Liver (tissue), 9 donors: ENCODE data around the gene SGTB. TPM values are rescaled to one million over a fixed set of nuclear protein-coding genes. Genes with fewer than 3 reads are reported as not detected.

Source experiments
- DNase-seq: peaks from one replicate; pipeline ENCODE4 v3.0.0-alpha.2; 2017; ENCODE audit warnings: low spot score
- H3K27ac ChIP-seq, 2 donors: one replicate each; pipeline ENCODE4 v1.7.0; 2013; ENCODE audit warnings: inconsistent platforms in 2 of 2, low read length in 2 of 2, control low read depth in 1 of 2, low read depth in 1 of 2, mild to moderate bottlenecking in 1 of 2
- H3K27me3 ChIP-seq, 4 donors: one replicate each; pipeline versions ENCODE4 v1.6.1 to v1.7.0; 2013; ENCODE audit warnings: low read length in 3 of 4, inconsistent platforms in 1 of 4, mild to moderate bottlenecking in 1 of 4, moderate library complexity in 1 of 4; ENCODE audit not compliant: control insufficient read depth in 4 of 4, insufficient read depth in 4 of 4
- H3K36me3 ChIP-seq, 4 donors: one replicate each; pipeline versions ENCODE4 v1.6.1 to v1.7.0; 2013; ENCODE audit warnings: low read length in 3 of 4, mild to moderate bottlenecking in 3 of 4, low read depth in 1 of 4, moderate library complexity in 1 of 4; ENCODE audit not compliant: control insufficient read depth in 4 of 4, insufficient read depth in 3 of 4
- H3K4me1 ChIP-seq, 4 donors: one replicate each; pipeline versions ENCODE4 v1.6.1 to v1.7.0; 2013; ENCODE audit warnings: low read length in 3 of 4, mild to moderate bottlenecking in 3 of 4, moderate library complexity in 1 of 4; ENCODE audit not compliant: control insufficient read depth in 4 of 4, insufficient read depth in 4 of 4
- H3K4me3 ChIP-seq, 3 donors: one replicate each; pipeline versions ENCODE4 v1.6.1 to v1.7.0; 2013; ENCODE audit warnings: low read length in 3 of 3, control low read depth in 1 of 3, low read depth in 1 of 3, mild to moderate bottlenecking in 1 of 3
- H3K9ac ChIP-seq, 2 donors: one replicate each; pipeline ENCODE4 v1.7.0; 2013; ENCODE audit warnings: low read length in 2 of 2, mild to moderate bottlenecking in 2 of 2, moderate library complexity in 2 of 2, control low read depth in 1 of 2, low read depth in 1 of 2
- H3K9me3 ChIP-seq, 4 donors: one replicate each; pipeline versions ENCODE4 v1.6.1 to v1.7.0; 2013; ENCODE audit warnings: low read length in 3 of 4; ENCODE audit not compliant: control insufficient read depth in 4 of 4
- EGR1 ChIP-seq, 2 donors: IDR thresholded peaks; 2 replicates each; pipeline ENCODE4 v1.6.1; 2016 to 2018; ENCODE audit warnings: antibody characterized with exemption in 2 of 2, low read depth in 2 of 2
- FOXA1 ChIP-seq: IDR thresholded peaks from 2 replicates; pipeline ENCODE4 v1.6.1; 2016; ENCODE audit warnings: antibody characterized with exemption
- FOXA2 ChIP-seq: IDR thresholded peaks from 2 replicates; pipeline ENCODE4 v1.6.1; 2016; ENCODE audit warnings: antibody characterized with exemption
- GABPA ChIP-seq, 2 donors: IDR thresholded peaks in 1 of 2; conservative IDR thresholded peaks in 1 of 2; 2 replicates each; pipeline ENCODE4 v1.6.1; 2016; ENCODE audit warnings: antibody characterized with exemption in 2 of 2, mild to moderate bottlenecking in 1 of 2, moderate library complexity in 1 of 2
- HNF4A ChIP-seq, 2 donors: conservative IDR thresholded peaks; 2 replicates each; pipeline ENCODE4 v1.6.1; 2016; ENCODE audit warnings: antibody characterized with exemption in 2 of 2, mild to moderate bottlenecking in 2 of 2
- HNF4G ChIP-seq: IDR thresholded peaks from 2 replicates; pipeline ENCODE4 v1.6.1; 2016; ENCODE audit warnings: antibody characterized with exemption
- JUND ChIP-seq, 2 donors: IDR thresholded peaks; 2 replicates each; pipeline ENCODE4 v1.6.1; 2016; ENCODE audit warnings: antibody characterized with exemption in 2 of 2
- NR2F2 ChIP-seq: IDR thresholded peaks from 2 replicates; pipeline ENCODE4 v1.6.1; 2016; ENCODE audit warnings: antibody characterized with exemption
- RXRA ChIP-seq, 2 donors: IDR thresholded peaks; 2 replicates each; pipeline ENCODE4 v1.6.1; 2017 to 2018; ENCODE audit warnings: antibody characterized with exemption in 2 of 2, mild to moderate bottlenecking in 1 of 2
- SP1 ChIP-seq: IDR thresholded peaks from 2 replicates; pipeline ENCODE4 v1.6.1; 2018; ENCODE audit warnings: antibody characterized with exemption, mild to moderate bottlenecking
- TAF1 ChIP-seq: conservative IDR thresholded peaks from 2 replicates; pipeline ENCODE4 v1.6.1; 2016; ENCODE audit warnings: antibody characterized with exemption, mild to moderate bottlenecking
- YY1 ChIP-seq: IDR thresholded peaks from 2 replicates; pipeline ENCODE4 v1.6.1; 2016; ENCODE audit warnings: antibody characterized with exemption, mild to moderate bottlenecking
- WGBS: extraction: QIAGEN DNeasy Blood & Tissue Kit; methylation state at CpG from one replicate; pipeline ENCODE4 v1.1.7; 2013; 5-methylcytosine and 5-hydroxymethylcytosine counted together
- polyA plus RNA-seq, 2 donors: library from polyadenylated mRNA; stranded (reverse) in 1 of 2; unstranded in 1 of 2; fragments of 200-250 nt in 1 of 2; fragments of >200 nt in 1 of 2; fragmentation: Nextera tagmentation in 1 of 2; extraction: Ambion mirVana in 1 of 2; gene quantifications; one replicate each; pipeline versions ENCODE4 v1.2.1 to v1.2.3, GENCODE V29; 2013 to 2015
- total RNA-seq, 2 donors: library from RNA; depleted of rRNA; stranded (reverse); fragments of >200 nt; gene quantifications; one replicate each; pipeline ENCODE4 v1.2.3, GENCODE V29; 2014
- TF ChIP-seq, protein P1 (sequence below): IDR thresholded peaks from 2 replicates; pipeline ENCODE4 v1.6.1; 2016; ENCODE audit warnings: antibody characterized with exemption
- TF ChIP-seq, protein P2 (sequence below): IDR thresholded peaks from 2 replicates; pipeline ENCODE4 v1.6.1; 2016; ENCODE audit warnings: antibody characterized with exemption
- TF ChIP-seq, protein P3 (sequence below): IDR thresholded peaks from 2 replicates; pipeline ENCODE4 v1.6.1; 2016; ENCODE audit warnings: antibody characterized with exemption
- TF ChIP-seq, protein P4 (sequence below): IDR thresholded peaks from 2 replicates; pipeline ENCODE4 v1.6.1; 2016; ENCODE audit warnings: antibody characterized with exemption, mild to moderate bottlenecking
- donor health status: healthy.
- donor health status: healthy.
- donor health status: healthy.
- donor health status: healthy.
- donor health status: healthy.

The SGTB gene
- total and polyA plus RNA-seq, 4 donors: 0.79 to 3.2 (median 1.9) TPM

DNA sequence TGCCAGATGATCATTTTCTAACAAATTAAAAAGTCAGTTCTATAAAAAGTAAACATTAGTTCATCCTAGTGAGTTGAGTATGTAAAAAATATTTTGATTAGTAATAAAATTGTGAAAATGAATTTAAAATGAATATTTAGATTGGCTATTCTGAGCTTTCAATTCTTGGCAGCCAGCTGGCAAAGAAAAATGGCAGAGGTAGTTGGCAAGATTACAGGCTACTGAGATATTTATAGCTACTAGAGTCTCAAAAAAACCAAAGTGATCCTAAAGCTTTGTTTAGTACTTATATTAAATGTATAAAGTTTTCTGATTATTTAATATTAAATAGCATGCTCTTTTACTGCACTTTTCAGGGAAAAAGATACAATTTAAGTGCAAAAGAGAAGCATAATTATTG, 25.0 kb downstream of the SGTB start:
- TF ChIP-seq, protein P1, sequence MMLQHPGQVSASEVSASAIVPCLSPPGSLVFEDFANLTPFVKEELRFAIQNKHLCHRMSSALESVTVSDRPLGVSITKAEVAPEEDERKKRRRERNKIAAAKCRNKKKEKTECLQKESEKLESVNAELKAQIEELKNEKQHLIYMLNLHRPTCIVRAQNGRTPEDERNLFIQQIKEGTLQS: no peak
- TF ChIP-seq YY1: no peak
- TF ChIP-seq, protein P2, sequence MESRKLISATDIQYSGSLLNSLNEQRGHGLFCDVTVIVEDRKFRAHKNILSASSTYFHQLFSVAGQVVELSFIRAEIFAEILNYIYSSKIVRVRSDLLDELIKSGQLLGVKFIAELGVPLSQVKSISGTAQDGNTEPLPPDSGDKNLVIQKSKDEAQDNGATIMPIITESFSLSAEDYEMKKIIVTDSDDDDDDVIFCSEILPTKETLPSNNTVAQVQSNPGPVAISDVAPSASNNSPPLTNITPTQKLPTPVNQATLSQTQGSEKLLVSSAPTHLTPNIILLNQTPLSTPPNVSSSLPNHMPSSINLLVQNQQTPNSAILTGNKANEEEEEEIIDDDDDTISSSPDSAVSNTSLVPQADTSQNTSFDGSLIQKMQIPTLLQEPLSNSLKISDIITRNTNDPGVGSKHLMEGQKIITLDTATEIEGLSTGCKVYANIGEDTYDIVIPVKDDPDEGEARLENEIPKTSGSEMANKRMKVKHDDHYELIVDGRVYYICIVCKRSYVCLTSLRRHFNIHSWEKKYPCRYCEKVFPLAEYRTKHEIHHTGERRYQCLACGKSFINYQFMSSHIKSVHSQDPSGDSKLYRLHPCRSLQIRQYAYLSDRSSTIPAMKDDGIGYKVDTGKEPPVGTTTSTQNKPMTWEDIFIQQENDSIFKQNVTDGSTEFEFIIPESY: no peak
- no peak for TF ChIP-seq HNF4A (conservative IDR thresholded peaks at IDR 0.05)
- TF ChIP-seq NR2F2: no peak
- TF ChIP-seq TAF1: no peak
- TF ChIP-seq FOXA2: no peak
- TF ChIP-seq, protein P3, sequence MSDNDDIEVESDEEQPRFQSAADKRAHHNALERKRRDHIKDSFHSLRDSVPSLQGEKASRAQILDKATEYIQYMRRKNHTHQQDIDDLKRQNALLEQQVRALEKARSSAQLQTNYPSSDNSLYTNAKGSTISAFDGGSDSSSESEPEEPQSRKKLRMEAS: no peak
- TF ChIP-seq HNF4G: no peak
- no peak for TF ChIP-seq EGR1 (IDR thresholded peaks at IDR 0.05; ENCODE audit: low read depth in 2 of 2)
- TF ChIP-seq JUND (IDR thresholded peaks at IDR 0.05): no peak
- no peak for TF ChIP-seq RXRA (IDR thresholded peaks at IDR 0.05)
- no peak for TF ChIP-seq FOXA1
- TF ChIP-seq, protein P4, sequence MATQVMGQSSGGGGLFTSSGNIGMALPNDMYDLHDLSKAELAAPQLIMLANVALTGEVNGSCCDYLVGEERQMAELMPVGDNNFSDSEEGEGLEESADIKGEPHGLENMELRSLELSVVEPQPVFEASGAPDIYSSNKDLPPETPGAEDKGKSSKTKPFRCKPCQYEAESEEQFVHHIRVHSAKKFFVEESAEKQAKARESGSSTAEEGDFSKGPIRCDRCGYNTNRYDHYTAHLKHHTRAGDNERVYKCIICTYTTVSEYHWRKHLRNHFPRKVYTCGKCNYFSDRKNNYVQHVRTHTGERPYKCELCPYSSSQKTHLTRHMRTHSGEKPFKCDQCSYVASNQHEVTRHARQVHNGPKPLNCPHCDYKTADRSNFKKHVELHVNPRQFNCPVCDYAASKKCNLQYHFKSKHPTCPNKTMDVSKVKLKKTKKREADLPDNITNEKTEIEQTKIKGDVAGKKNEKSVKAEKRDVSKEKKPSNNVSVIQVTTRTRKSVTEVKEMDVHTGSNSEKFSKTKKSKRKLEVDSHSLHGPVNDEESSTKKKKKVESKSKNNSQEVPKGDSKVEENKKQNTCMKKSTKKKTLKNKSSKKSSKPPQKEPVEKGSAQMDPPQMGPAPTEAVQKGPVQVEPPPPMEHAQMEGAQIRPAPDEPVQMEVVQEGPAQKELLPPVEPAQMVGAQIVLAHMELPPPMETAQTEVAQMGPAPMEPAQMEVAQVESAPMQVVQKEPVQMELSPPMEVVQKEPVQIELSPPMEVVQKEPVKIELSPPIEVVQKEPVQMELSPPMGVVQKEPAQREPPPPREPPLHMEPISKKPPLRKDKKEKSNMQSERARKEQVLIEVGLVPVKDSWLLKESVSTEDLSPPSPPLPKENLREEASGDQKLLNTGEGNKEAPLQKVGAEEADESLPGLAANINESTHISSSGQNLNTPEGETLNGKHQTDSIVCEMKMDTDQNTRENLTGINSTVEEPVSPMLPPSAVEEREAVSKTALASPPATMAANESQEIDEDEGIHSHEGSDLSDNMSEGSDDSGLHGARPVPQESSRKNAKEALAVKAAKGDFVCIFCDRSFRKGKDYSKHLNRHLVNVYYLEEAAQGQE: no peak
- Histone ChIP-seq H3K9me3 (no peaks in the 10 kb centered on the region), H3K9ac (no peak overlapping the region), H3K27ac (no peak overlapping the region), H3K4me1 (no peaks in the 10 kb centered on the region), H3K27me3 (no peaks in the 10 kb centered on the region), H3K4me3 (no peak overlapping the region), H3K36me3 (peaks cover 0 to 2% (median 0%) of the 10 kb centered on the region in 4 donors)
- no peak for DNase-seq

DNA sequence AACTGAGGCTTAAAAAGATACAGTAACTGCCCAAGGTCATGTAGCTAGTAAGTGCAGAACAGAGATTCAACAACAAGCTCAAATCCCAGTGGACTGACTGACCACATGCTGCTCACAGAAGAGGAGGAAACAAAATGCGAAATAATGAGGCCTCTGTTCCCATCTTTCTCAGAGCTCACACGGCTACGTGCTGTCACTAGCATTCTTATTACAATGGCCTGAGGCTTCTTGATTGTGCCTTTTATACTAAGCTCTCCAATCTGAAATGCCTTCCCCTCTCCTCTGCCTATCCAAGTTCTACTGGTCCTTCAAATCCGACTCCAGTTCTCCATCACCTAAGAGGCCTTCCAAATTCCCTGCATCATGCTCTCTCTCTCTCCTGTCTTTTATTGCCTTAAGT, 26.0 kb downstream of the SGTB start:
- H3K9ac ChIP-seq: no peak overlapping the region
- H3K27me3 ChIP-seq: no peaks in the 10 kb centered on the region
- no peaks in the 10 kb centered on the region for H3K9me3 ChIP-seq
- no peak for DNase-seq
- WGBS: 97% methylated on average over 4 of the region's 4 CpGs
- TF ChIP-seq, protein P3: no peak
- no peak for TF ChIP-seq JUND (IDR thresholded peaks at IDR 0.05)
- TF ChIP-seq FOXA2: no peak
- TF ChIP-seq RXRA (IDR thresholded peaks at IDR 0.05): no peak
- TF ChIP-seq, protein P2: no peak
- no peak for TF ChIP-seq GABPA (IDR thresholded peaks at IDR 0.05 in 1 of 2, conservative IDR thresholded peaks at IDR 0.05 in 1 of 2)
- TF ChIP-seq HNF4A (conservative IDR thresholded peaks at IDR 0.05): no peak
- TF ChIP-seq, protein P1: no peak
- TF ChIP-seq YY1: no peak
- TF ChIP-seq EGR1 (IDR thresholded peaks at IDR 0.05; ENCODE audit: low read depth in 2 of 2): no peak
- no peak for TF ChIP-seq FOXA1
- no peak for TF ChIP-seq SP1
- peaks cover 0 to 2% (median under 1%) of the 10 kb centered on the region in 4 donors for H3K36me3 ChIP-seq
- H3K4me3 ChIP-seq: no peak overlapping the region
- no peaks in the 10 kb centered on the region for H3K4me1 ChIP-seq
- no peak overlapping the region for H3K27ac ChIP-seq
